Loucy (cell line): Measurements from ENCODE around the gene C3AR1.

Experiments
- H2AFZ ChIP-seq: fragments of 200-600 bp; sonication (generic); 2 replicates; pipeline ENCODE4 v1.6.0; 2016; ENCODE audit warnings: antibody characterized with exemption, mild to moderate bottlenecking, low read length, moderate library complexity
- H3F3A ChIP-seq: fragments of 200-600 bp; 2 replicates; pipeline ENCODE4 v1.6.0; 2016; ENCODE audit warnings: antibody characterized with exemption, low read depth, mild to moderate bottlenecking
- H3K27me3 ChIP-seq: fragments of 200-600 bp; sonication (generic); 2 replicates; pipeline ENCODE4 v1.6.1; 2014; ENCODE audit warnings: low read length, mild to moderate bottlenecking; ENCODE audit not compliant: insufficient read depth, poor library complexity, severe bottlenecking
- H3K36me3 ChIP-seq: fragments of 200-600 bp; sonication (generic); 2 replicates; pipeline ENCODE4 v1.6.1; 2016; ENCODE audit warnings: low read length; ENCODE audit not compliant: insufficient read depth
- H3K4me1 ChIP-seq: fragments of 200-600 bp; sonication (generic); 2 replicates; pipeline ENCODE4 v1.5.1; 2014; ENCODE audit warnings: low read length, mild to moderate bottlenecking; ENCODE audit not compliant: insufficient read depth, poor library complexity, severe bottlenecking
- H3K4me2 ChIP-seq: fragments of 200-600 bp; sonication (generic); 2 replicates; pipeline ENCODE4 v1.6.0; 2014; ENCODE audit warnings: antibody characterized with exemption, low read length, low read depth, mild to moderate bottlenecking; ENCODE audit not compliant: poor library complexity, severe bottlenecking
- H3K4me3 ChIP-seq: fragments of 200-600 bp; sonication (generic); 2 replicates; pipeline ENCODE4 v1.5.1; 2014; ENCODE audit warnings: low read length, mild to moderate bottlenecking, mixed read lengths; ENCODE audit not compliant: poor library complexity, severe bottlenecking
- H3K79me2 ChIP-seq: fragments of 200-600 bp; sonication (generic); 2 replicates; pipeline ENCODE4 v1.6.1; 2014; ENCODE audit warnings: low read length; ENCODE audit not compliant: insufficient read depth
- H3K9ac ChIP-seq: fragments of 200-600 bp; sonication (generic); 2 replicates; pipeline ENCODE4 v1.6.0; 2014; ENCODE audit warnings: mild to moderate bottlenecking, low read depth, low read length, moderate library complexity; ENCODE audit not compliant: poor library complexity, severe bottlenecking
- H3K9me2 ChIP-seq: fragments of 200-600 bp; sonication (generic); replicated peaks from 2 replicates; pipeline ENCODE4 v1.6.1; 2016; ENCODE audit warnings: low read depth, low read length, mixed read lengths
- H3K9me3 ChIP-seq: fragments of 200-600 bp; sonication (generic); 2 replicates; pipeline ENCODE4 v1.6.1; 2014; ENCODE audit warnings: mild to moderate bottlenecking, antibody characterized with exemption, low read length, low read depth; ENCODE audit not compliant: insufficient read depth
- H4K20me1 ChIP-seq: fragments of 200-600 bp; sonication (generic); 2 replicates; pipeline ENCODE4 v1.6.0; 2014; ENCODE audit warnings: antibody characterized with exemption, low read length, mild to moderate bottlenecking; ENCODE audit not compliant: insufficient read depth, poor library complexity, severe bottlenecking
- CTCF ChIP-seq: fragments of 200-600 bp; sonication (generic); conservative IDR thresholded peaks from 2 replicates; pipeline ENCODE4 v1.5.1; 2014; ENCODE audit warnings: mild to moderate bottlenecking, antibody characterized with exemption, low read length
- EZH2phosphoT487 ChIP-seq: fragments of 200-600 bp; IDR thresholded peaks from 2 replicates; pipeline ENCODE4 v1.6.1; 2018; ENCODE audit warnings: antibody characterized with exemption, mild to moderate bottlenecking, moderate library complexity, borderline replicate concordance

C3AR1 gene

GRCh38 chr12:8058506-8058905 is 7.7 kb downstream of the C3AR1 start:
- Histone ChIP-seq H4K20me1 (no peaks in the 10 kb centered on the region), H3K4me2 (no peak overlapping the region), H3K79me2 (no peaks in the 10 kb centered on the region), H3K9ac (no peak overlapping the region), H3K9me3 (no peaks in the 10 kb centered on the region), H3K4me1 (peaks cover 3% of the 10 kb centered on the region), H3F3A (no peaks in the 10 kb centered on the region), H2AFZ (no peak overlapping the region), H3K4me3 (no peak overlapping the region), H3K36me3 (peaks cover 4% of the 10 kb centered on the region; the same call in 1 of the 2 replicates), H3K9me2 (no peaks in the 10 kb centered on the region), H3K27me3 (no peaks in the 10 kb centered on the region)
- TF ChIP-seq EZH2phosphoT487, result no peak
- TF ChIP-seq CTCF, result no peak

DNA sequence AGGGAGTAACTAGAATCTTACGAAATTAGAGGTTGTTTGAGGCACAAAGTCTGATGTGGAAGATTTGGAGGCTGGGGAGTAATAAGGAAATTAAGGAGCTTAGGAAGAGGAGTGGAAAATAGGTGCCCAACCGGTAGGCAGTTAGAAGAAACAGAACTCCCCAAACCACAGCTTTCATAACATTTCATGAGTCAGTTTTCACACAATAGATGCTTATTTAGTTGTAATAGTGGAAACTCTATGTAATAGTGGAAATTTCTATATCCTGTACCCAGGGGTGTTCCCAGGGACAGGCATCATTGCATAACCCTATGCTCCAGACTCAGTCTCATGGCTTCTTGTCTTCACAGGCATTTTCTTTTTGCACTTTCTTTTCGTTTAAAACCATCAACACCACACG is 8.3 kb downstream of the C3AR1 start:
- Histone ChIP-seq H3K4me2 (no peak overlapping the region), H3K4me3 (no peak overlapping the region), H2AFZ (no peak overlapping the region), H3K9me3 (no peaks in the 10 kb centered on the region), H3K9ac (no peak overlapping the region), H3K36me3 (peaks cover 8% of the 10 kb centered on the region; the same call in 1 of the 2 replicates), H4K20me1 (no peaks in the 10 kb centered on the region), H3K27me3 (no peaks in the 10 kb centered on the region), H3K79me2 (no peaks in the 10 kb centered on the region), H3K4me1 (no peaks in the 10 kb centered on the region), H3F3A (no peaks in the 10 kb centered on the region), H3K9me2 (no peaks in the 10 kb centered on the region)
- TF ChIP-seq EZH2phosphoT487, result no peak

GRCh38 chr12:8057306-8057705 is 8.9 kb downstream of the C3AR1 start:
- no peaks in the 10 kb centered on the region for H3K27me3 ChIP-seq
- no peaks in the 10 kb centered on the region for H4K20me1 ChIP-seq
- H3K9me2 ChIP-seq, result no peaks in the 10 kb centered on the region
- H3K4me1 ChIP-seq, result no peaks in the 10 kb centered on the region
- peaks cover 8% of the 10 kb centered on the region; the same call in 1 of the 2 replicates for H3K36me3 ChIP-seq
- no peak overlapping the region for H3K9ac ChIP-seq
- H3F3A ChIP-seq, result no peaks in the 10 kb centered on the region
- no peak overlapping the region for H3K4me2 ChIP-seq
- H3K79me2 ChIP-seq, result no peaks in the 10 kb centered on the region
- H3K4me3 ChIP-seq, result no peak overlapping the region
- no peak overlapping the region for H2AFZ ChIP-seq
- H3K9me3 ChIP-seq, result no peaks in the 10 kb centered on the region
- no peak for TF ChIP-seq CTCF
- no peak for TF ChIP-seq EZH2phosphoT487

- Histone ChIP-seq H4K20me1 (no peaks in the 10 kb centered on the region), H2AFZ (no peak overlapping the region), H3K27me3 (no peaks in the 10 kb centered on the region), H3F3A (no peaks in the 10 kb centered on the region), H3K4me3 (no peak overlapping the region), H3K36me3 (peaks cover 16% of the 10 kb centered on the region; the same call in 1 of the 2 replicates), H3K79me2 (no peaks in the 10 kb centered on the region), H3K9me3 (no peaks in the 10 kb centered on the region), H3K4me2 (no peak overlapping the region), H3K9me2 (no peaks in the 10 kb centered on the region), H3K9ac (no peak overlapping the region), H3K4me1 (peaks cover 8% of the 10 kb centered on the region)
- TF ChIP-seq EZH2phosphoT487 (no peak), CTCF (no peak)
These were observed 11.3 kb downstream of the C3AR1 start for GRCh38 chr12:8054816-8055215.
